Ascending aorta (tissue), 2 donors: ENCODE measurements around the gene DISP3. TPM values are rescaled to one million over a fixed set of nuclear protein-coding genes. Genes with fewer than 3 reads are reported as not detected.

Experiments used
- DNase-seq, 2 donors: peaks; one replicate each; pipeline ENCODE4 v3.0.0-alpha.2; 2019; ENCODE audit warnings: low spot score in 2 of 2
- H3K27ac ChIP-seq, 2 donors: fragments of 200-600 bp; sonication (generic); one replicate each; pipeline ENCODE4 v1.5.1; 2016 to 2017; ENCODE audit warnings: mild to moderate bottlenecking in 1 of 2
- H3K27me3 ChIP-seq: fragments of 200-600 bp; sonication (generic); one replicate; pipeline ENCODE4 v1.5.1; 2017
- H3K36me3 ChIP-seq, 2 donors: fragments of 200-600 bp; sonication (generic); one replicate each; pipeline ENCODE4 v1.5.1; 2016
- H3K4me1 ChIP-seq, 2 donors: fragments of 200-600 bp; sonication (generic); one replicate each; pipeline ENCODE4 v1.5.1; 2016 to 2017; ENCODE audit warnings: mild to moderate bottlenecking in 1 of 2
- H3K4me3 ChIP-seq, 2 donors: fragments of 200-600 bp; sonication (generic); one replicate each; pipeline ENCODE4 v1.5.1; 2016 to 2017; ENCODE audit warnings: mild to moderate bottlenecking in 1 of 2
- H3K9me3 ChIP-seq, 2 donors: fragments of 200-600 bp; sonication (generic); one replicate each; pipeline ENCODE4 v1.5.1; 2016
- intact Hi-C: fragments of 100-400 bp; cut with DNase I; formaldehyde crosslinking; loops from one replicate; pipeline ENCODE4 v1.15.1; 2023
- total RNA-seq: library from RNA; depleted of rRNA; stranded (reverse); fragments of >200 nt; gene quantifications from one replicate; pipeline ENCODE4 v1.1.0, GENCODE V29; 2016
- TF ChIP-seq, protein P1 (sequence below), 3 experiments: fragments of 200-600 bp in 2 of 3; fragments of 450-650 bp in 1 of 3; sonication (generic) in 2 of 3; IDR thresholded peaks; one replicate each; pipeline ENCODE4 v1.5.1; 2016 to 2019; ENCODE audit warnings: antibody characterized with exemption in 3 of 3, mild to moderate bottlenecking in 1 of 3, moderate library complexity in 1 of 3

Gene DISP3
- total RNA-seq, 1 donor from 2014 or later: not detected

DNA sequence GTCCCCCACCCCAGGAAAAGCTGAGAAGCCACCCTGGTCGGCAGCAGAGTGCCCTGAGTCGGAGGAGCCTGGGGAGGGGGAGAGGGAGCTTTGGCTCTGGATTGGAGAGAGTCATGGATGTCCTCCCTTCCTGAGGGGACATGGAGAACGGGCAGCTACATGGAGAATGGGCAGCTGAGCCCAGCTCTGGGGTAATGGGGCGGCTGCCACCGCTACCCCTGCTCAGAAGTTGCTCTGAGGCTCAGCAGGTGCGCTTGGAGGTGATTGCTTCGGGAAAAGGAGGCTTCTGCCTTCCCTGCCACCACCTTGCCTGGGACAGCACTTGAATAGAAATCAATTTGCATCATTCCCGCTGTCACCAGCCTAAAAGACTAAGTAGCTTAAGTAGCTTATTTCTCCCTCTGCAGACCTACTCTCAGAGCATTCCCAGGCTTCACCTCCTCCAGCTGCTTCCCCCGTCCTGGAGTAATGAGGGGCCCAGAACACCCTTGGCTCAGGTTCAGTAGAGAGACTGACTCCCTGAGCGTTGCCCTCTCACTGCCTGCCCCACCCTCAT, 8.3 kb downstream of the DISP3 start:
- H3K27ac ChIP-seq: no peak overlapping the region
- DNase-seq: no peak
- no peaks in the 10 kb centered on the region for H3K9me3 ChIP-seq
- H3K4me1 ChIP-seq: no peaks in the 10 kb centered on the region
- no peaks in the 10 kb centered on the region for H3K27me3 ChIP-seq
- H3K4me3 ChIP-seq: no peak overlapping the region
- TF ChIP-seq, protein P1, sequence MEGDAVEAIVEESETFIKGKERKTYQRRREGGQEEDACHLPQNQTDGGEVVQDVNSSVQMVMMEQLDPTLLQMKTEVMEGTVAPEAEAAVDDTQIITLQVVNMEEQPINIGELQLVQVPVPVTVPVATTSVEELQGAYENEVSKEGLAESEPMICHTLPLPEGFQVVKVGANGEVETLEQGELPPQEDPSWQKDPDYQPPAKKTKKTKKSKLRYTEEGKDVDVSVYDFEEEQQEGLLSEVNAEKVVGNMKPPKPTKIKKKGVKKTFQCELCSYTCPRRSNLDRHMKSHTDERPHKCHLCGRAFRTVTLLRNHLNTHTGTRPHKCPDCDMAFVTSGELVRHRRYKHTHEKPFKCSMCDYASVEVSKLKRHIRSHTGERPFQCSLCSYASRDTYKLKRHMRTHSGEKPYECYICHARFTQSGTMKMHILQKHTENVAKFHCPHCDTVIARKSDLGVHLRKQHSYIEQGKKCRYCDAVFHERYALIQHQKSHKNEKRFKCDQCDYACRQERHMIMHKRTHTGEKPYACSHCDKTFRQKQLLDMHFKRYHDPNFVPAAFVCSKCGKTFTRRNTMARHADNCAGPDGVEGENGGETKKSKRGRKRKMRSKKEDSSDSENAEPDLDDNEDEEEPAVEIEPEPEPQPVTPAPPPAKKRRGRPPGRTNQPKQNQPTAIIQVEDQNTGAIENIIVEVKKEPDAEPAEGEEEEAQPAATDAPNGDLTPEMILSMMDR (IDR thresholded peaks at IDR 0.05): no peak
- no peaks in the 10 kb centered on the region for H3K36me3 ChIP-seq
- intact Hi-C loops: no loop called here

DNA sequence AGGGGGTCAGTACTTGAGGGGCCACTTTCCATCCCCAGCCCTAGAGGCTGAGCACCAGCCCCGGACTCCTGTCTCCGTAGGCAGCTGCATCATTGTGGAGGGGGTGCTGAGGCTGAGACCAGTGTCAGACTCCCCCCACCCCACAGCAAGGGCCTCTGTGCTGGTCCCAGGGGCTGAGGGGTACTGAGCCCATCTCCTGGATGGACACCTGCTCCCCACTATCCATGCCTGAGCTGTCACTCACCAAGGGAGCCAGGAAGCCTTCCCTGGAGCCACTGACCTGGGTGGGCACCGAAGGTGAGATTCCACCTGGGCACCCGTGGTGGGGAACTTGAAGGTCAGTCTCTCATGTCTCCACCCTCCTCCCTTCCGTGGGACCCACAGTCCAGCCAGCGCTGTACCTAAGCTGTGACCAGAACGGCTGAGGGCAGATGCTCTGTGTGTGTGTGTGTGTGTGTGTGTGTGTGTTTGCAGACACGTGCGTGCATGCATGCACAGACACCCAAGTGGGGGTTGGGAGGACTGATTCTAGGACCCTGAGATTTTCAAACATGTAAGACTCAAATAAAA, 9.3 kb downstream of the DISP3 start:
- TF ChIP-seq, protein P1 (IDR thresholded peaks at IDR 0.05): no peak
- H3K27ac ChIP-seq: no peak overlapping the region
- intact Hi-C loops: no loop called here
- no peaks in the 10 kb centered on the region for H3K4me1 ChIP-seq
- H3K27me3 ChIP-seq: no peaks in the 10 kb centered on the region
- no peaks in the 10 kb centered on the region for H3K36me3 ChIP-seq
- H3K4me3 ChIP-seq: no peak overlapping the region
- DNase-seq: peak in 1 of 2 donors; percentile 25
- H3K9me3 ChIP-seq: no peaks in the 10 kb centered on the region

- H3K27me3 ChIP-seq: no peaks in the 10 kb centered on the region
- TF ChIP-seq, protein P1 (IDR thresholded peaks at IDR 0.05): no peak
- intact Hi-C loops: no loop called here
- H3K4me3 ChIP-seq: no peak overlapping the region
- no peak overlapping the region for H3K27ac ChIP-seq
- H3K4me1 ChIP-seq: no peaks in the 10 kb centered on the region
- no peaks in the 10 kb centered on the region for H3K9me3 ChIP-seq
- H3K36me3 ChIP-seq: no peaks in the 10 kb centered on the region
- peak in 1 of 2 donors; percentile 45 for DNase-seq
Observed at GRCh38 chr1:11488966-11489625, 10.1 kb downstream of the DISP3 start.

DNA sequence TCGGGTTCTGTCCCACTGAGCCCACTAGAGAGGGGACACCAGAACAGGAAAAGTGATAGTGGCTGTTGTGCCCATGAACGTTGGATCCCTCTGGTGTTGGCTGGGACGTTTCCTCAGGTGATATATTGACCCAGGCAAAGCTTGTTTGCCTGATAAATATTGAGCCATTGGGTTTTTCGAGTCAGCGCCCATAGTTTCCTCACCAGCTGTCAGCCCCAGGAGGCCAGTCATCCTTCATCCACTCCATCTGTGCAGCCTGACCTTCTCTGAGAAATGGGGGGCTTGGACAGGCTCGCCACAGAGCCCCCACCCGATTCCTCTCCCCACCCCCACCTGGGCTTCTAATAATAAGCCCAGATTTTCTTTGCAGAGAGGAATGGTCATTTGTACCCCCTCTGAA, 13.3 kb downstream of the DISP3 start:
- TF ChIP-seq, protein P1 (IDR thresholded peaks at IDR 0.05): no peak
- DNase-seq: peak in 1 of 2 donors; percentile 13
- Histone ChIP-seq H3K27ac (no peak overlapping the region), H3K36me3 (no peaks in the 10 kb centered on the region), H3K4me1 (no peaks in the 10 kb centered on the region), H3K9me3 (no peaks in the 10 kb centered on the region), H3K27me3 (no peaks in the 10 kb centered on the region), H3K4me3 (no peak overlapping the region)
- intact Hi-C loops: no loop called here

DNA sequence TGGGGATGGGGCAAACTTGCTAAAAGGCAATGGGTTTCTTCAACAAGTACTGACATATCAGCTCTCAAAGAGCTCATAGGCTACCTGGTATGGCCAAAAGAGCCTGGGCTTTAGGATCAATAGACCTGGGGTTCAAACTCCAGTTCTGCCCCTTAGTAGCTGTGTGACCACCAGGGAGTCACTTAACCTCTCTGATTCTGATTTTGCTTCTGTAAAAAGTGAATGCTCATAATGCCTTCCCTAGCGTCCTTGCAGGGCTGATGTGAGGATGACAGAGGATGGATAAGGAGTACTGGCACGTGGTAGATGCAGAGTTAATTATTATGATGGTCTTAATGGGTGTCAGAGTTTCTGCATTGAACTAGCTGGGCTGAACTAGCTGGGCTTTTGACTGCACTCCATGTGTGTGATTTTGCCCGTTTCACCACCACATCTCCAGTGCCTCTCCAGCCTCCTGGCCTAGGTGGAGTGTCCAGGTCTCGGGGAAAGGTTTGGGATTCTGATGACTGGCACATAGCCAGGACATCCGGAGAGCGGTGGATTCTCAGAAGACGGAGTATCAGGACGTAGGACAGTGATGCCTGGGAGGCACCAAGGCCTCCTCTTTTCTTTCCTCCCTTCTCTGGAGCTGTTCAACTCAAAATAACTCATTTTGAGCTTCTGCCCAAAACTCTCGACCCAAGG, 15.2 kb downstream of the DISP3 start:
- intact Hi-C loops: no loop called here
- Histone ChIP-seq H3K4me3 (no peak overlapping the region), H3K9me3 (no peaks in the 10 kb centered on the region), H3K36me3 (no peaks in the 10 kb centered on the region), H3K4me1 (no peaks in the 10 kb centered on the region), H3K27ac (no peak overlapping the region), H3K27me3 (peaks cover 3% of the 10 kb centered on the region)
- DNase-seq: peak in 1 of 2 donors; percentile 9
- TF ChIP-seq, protein P1 (IDR thresholded peaks at IDR 0.05): no peak
